LNCaP clone FGC (cell line): Measurements from ENCODE around the gene SLC45A3.

Source experiments
- DNase-seq: peaks from one replicate; pipeline ENCODE4 v3.0.0-alpha.2; 2011; ENCODE audit warnings: low read depth
- H3K4me3 ChIP-seq: 2 replicates; pipeline ENCODE4 v1.5.1; 2011; ENCODE audit warnings: mild to moderate bottlenecking, low read depth, low read length, control low read depth
- TF ChIP-seq, protein P1 (sequence below): IDR thresholded peaks from 2 replicates; pipeline ENCODE4 v1.5.1; 2012; ENCODE audit warnings: mild to moderate bottlenecking; ENCODE audit not compliant: control insufficient read depth, insufficient read depth; ENCODE audit errors: extremely low read depth

Gene SLC45A3

DNA sequence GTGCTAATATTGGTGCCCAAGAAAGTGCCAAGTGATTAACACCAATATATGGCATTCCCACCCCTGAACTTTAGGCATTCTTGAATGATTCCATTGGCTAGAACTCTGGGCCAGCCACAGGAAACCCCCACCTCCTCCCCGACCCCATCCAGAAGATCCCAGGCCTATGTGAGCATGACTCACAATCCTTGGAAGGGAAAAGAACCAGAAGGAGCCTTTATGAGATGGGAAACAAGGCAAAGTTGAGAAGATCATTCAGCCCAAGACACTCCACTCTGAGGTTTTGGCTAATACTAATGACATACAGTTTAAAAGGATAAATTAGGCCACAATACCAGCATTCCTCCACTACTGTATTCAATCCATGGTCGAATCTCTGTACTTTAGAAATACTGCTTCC, 70.3 kb downstream of the SLC45A3 start:
- H3K4me3 ChIP-seq, result peak overlapping the region; percentile 23
- no peak for DNase-seq
- TF ChIP-seq, protein P1, sequence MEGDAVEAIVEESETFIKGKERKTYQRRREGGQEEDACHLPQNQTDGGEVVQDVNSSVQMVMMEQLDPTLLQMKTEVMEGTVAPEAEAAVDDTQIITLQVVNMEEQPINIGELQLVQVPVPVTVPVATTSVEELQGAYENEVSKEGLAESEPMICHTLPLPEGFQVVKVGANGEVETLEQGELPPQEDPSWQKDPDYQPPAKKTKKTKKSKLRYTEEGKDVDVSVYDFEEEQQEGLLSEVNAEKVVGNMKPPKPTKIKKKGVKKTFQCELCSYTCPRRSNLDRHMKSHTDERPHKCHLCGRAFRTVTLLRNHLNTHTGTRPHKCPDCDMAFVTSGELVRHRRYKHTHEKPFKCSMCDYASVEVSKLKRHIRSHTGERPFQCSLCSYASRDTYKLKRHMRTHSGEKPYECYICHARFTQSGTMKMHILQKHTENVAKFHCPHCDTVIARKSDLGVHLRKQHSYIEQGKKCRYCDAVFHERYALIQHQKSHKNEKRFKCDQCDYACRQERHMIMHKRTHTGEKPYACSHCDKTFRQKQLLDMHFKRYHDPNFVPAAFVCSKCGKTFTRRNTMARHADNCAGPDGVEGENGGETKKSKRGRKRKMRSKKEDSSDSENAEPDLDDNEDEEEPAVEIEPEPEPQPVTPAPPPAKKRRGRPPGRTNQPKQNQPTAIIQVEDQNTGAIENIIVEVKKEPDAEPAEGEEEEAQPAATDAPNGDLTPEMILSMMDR, result no peak
